Measurements from ENCODE around the gene APBA1. TPM values are rescaled to one million over a fixed set of nuclear protein-coding genes. Genes with fewer than 3 reads are reported as not detected.

Gene APBA1
- polyA plus RNA-seq, 3 donors, result 1.6 TPM; not detected in 2

DNA sequence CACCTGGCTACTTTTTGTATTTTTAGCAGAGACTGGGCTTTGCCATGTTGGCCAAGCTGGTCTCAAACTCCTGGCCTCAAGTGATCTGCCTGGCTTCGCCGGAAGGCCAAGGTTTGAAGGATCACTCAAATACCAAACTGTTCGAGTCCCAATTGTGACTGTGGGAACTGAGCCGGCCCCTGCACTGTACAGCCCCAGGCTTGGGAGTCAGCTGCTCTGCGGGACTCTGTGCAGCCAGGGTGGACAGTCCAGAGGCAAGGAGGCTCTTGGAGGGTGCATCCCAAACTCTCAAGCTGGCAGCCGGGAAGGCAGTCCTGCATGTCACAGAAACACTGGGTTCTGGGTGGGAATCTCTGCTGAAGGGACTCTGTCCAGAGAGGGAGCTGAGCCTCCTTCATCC lies 238.2 kb downstream of the APBA1 start:
- H3K9me3 ChIP-seq (replicated peaks in 1 of 2; ENCODE audit: control insufficient read depth in 1 of 2, insufficient read depth in 1 of 2, low read length in 2 of 2), result no peaks in the 10 kb centered on the region
- H3K4me1 ChIP-seq (ENCODE audit: control insufficient read depth in 1 of 2, insufficient read depth in 2 of 2, low read length in 2 of 2), result no peaks in the 10 kb centered on the region
- Mint-ChIP-seq H3K36me3 (no peaks in the 10 kb centered on the region), H3K4me3 (no peak overlapping the region), H3K27ac (no peak overlapping the region), H3K27me3 (ENCODE audit: low read depth in 3 of 3) (peaks cover 0 to 1% (median 1%) of the 10 kb centered on the region in 3 donors), H3K9me3 (peaks cover 0 to 2% (median 0%) of the 10 kb centered on the region in 7 donors), H3K4me1 (no peaks in the 10 kb centered on the region)
- TF ChIP-seq, protein P1, sequence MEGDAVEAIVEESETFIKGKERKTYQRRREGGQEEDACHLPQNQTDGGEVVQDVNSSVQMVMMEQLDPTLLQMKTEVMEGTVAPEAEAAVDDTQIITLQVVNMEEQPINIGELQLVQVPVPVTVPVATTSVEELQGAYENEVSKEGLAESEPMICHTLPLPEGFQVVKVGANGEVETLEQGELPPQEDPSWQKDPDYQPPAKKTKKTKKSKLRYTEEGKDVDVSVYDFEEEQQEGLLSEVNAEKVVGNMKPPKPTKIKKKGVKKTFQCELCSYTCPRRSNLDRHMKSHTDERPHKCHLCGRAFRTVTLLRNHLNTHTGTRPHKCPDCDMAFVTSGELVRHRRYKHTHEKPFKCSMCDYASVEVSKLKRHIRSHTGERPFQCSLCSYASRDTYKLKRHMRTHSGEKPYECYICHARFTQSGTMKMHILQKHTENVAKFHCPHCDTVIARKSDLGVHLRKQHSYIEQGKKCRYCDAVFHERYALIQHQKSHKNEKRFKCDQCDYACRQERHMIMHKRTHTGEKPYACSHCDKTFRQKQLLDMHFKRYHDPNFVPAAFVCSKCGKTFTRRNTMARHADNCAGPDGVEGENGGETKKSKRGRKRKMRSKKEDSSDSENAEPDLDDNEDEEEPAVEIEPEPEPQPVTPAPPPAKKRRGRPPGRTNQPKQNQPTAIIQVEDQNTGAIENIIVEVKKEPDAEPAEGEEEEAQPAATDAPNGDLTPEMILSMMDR (IDR thresholded peaks at IDR 0.05), result no peak
- H3K79me2 ChIP-seq (ENCODE audit: insufficient read depth, low read length), result no peaks in the 10 kb centered on the region
- intact Hi-C loops (cut with micrococcal nuclease), result no loop called here
- no peak overlapping the region for H3K4me3 ChIP-seq (replicated peaks in 1 of 3; ENCODE audit: low read depth in 2 of 3, low read length in 3 of 3)
- H3K27me3 ChIP-seq (ENCODE audit: control insufficient read depth in 2 of 2, insufficient read depth in 2 of 2, low read length in 2 of 2), result no peaks in the 10 kb centered on the region
- H3K4me2 ChIP-seq (replicated peaks; ENCODE audit: extremely low read depth, low read length, poor library complexity, severe bottlenecking), result no peak overlapping the region
- no peaks in the 10 kb centered on the region for H4K20me1 ChIP-seq (ENCODE audit: insufficient read depth, low read length)
- no peak overlapping the region for H3K27ac ChIP-seq (ENCODE audit: low read depth in 1 of 2, low read length in 2 of 2)
- no peak for DNase-seq
- 100% methylated on average over 5 of the region's 6 CpGs for WGBS (ENCODE audit: insufficient coverage)
- no peaks in the 10 kb centered on the region for H3K36me3 ChIP-seq (replicated peaks in 1 of 2; ENCODE audit: control insufficient read depth in 1 of 2, insufficient read depth in 2 of 2, low read length in 2 of 2)
- H3K9ac ChIP-seq (ENCODE audit: insufficient read depth, low read length, poor library complexity, severe bottlenecking), result no peak overlapping the region
- H2AFZ ChIP-seq (ENCODE audit: insufficient read depth, low read depth, low read length, poor library complexity, severe bottlenecking), result no peak overlapping the region

DNA sequence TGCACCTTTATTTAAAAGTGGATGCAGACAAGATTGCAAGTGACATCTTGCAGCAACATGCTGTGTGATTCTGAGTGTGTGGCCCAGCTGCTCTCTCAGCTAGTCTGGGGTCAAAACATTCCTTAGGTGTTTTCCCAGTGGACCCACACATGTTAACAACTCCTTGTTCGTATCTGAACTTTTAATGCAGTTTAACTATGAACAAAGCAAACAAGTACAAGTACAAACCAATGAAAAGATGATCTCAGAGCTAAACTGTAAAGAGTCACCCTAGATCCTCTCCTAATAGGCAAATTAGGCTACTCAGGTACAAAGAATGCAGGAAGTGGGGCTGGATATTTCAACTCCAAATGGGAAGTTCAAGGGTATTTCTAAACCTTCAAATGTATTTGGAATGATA lies 238.8 kb downstream of the APBA1 start:
- Histone ChIP-seq H3K36me3 (replicated peaks in 1 of 2; ENCODE audit: control insufficient read depth in 1 of 2, insufficient read depth in 2 of 2, low read length in 2 of 2) (no peaks in the 10 kb centered on the region), H4K20me1 (ENCODE audit: insufficient read depth, low read length) (no peaks in the 10 kb centered on the region), H3K27me3 (ENCODE audit: control insufficient read depth in 2 of 2, insufficient read depth in 2 of 2, low read length in 2 of 2) (no peaks in the 10 kb centered on the region), H2AFZ (ENCODE audit: insufficient read depth, low read depth, low read length, poor library complexity, severe bottlenecking) (no peak overlapping the region), H3K9ac (ENCODE audit: insufficient read depth, low read length, poor library complexity, severe bottlenecking) (no peak overlapping the region), H3K9me3 (replicated peaks in 1 of 2; ENCODE audit: control insufficient read depth in 1 of 2, insufficient read depth in 1 of 2, low read length in 2 of 2) (no peaks in the 10 kb centered on the region), H3K79me2 (ENCODE audit: insufficient read depth, low read length) (no peaks in the 10 kb centered on the region), H3K4me1 (ENCODE audit: control insufficient read depth in 1 of 2, insufficient read depth in 2 of 2, low read length in 2 of 2) (no peaks in the 10 kb centered on the region), H3K4me2 (replicated peaks; ENCODE audit: extremely low read depth, low read length, poor library complexity, severe bottlenecking) (no peak overlapping the region), H3K4me3 (replicated peaks in 1 of 3; ENCODE audit: low read depth in 2 of 3, low read length in 3 of 3) (no peak overlapping the region), H3K27ac (ENCODE audit: low read depth in 1 of 2, low read length in 2 of 2) (no peak overlapping the region)
- Mint-ChIP-seq H3K27me3 (ENCODE audit: low read depth in 3 of 3) (peaks cover 0 to 1% (median 1%) of the 10 kb centered on the region in 3 donors), H3K4me3 (no peak overlapping the region), H3K36me3 (no peaks in the 10 kb centered on the region), H3K9me3 (peaks cover 0 to 2% (median 0%) of the 10 kb centered on the region in 7 donors), H3K4me1 (no peaks in the 10 kb centered on the region), H3K27ac (no peak overlapping the region)
- intact Hi-C loops (cut with micrococcal nuclease), result no loop called here
- WGBS (ENCODE audit: insufficient coverage), result no CpG with 5 or more reads among the region's 1 CpG
- TF ChIP-seq, protein P1 (IDR thresholded peaks at IDR 0.05), result no peak
- DNase-seq, result no peak
